GM21723 (cell line): Measurements from ENCODE around the gene FXYD5.
"Not testable (repeated sequence)": the region's sequence is repeated elsewhere in the genome, so short reads cannot be mapped to it uniquely, and the experiment has no call there.

Source experiments
- ATAC-seq: cut with Tn5 transposase; IDR thresholded peaks from one replicate; pipeline ENCODE4 v1.9.1; 2021; ENCODE audit warnings: mild to moderate bottlenecking, moderate library complexity; ENCODE audit not compliant: unreplicated experiment

FXYD5 gene

GRCh38 chr19:35119578-35120155 lies 34.9 kb upstream of the FXYD5 start:
- ATAC-seq = no peak

- ATAC-seq = no peak
Measured at GRCh38 chr19:35120492-35120891, 34.0 kb upstream of the FXYD5 start.

GRCh38 chr19:35120898-35121297 lies 33.6 kb upstream of the FXYD5 start:
- no peak for ATAC-seq

DNA sequence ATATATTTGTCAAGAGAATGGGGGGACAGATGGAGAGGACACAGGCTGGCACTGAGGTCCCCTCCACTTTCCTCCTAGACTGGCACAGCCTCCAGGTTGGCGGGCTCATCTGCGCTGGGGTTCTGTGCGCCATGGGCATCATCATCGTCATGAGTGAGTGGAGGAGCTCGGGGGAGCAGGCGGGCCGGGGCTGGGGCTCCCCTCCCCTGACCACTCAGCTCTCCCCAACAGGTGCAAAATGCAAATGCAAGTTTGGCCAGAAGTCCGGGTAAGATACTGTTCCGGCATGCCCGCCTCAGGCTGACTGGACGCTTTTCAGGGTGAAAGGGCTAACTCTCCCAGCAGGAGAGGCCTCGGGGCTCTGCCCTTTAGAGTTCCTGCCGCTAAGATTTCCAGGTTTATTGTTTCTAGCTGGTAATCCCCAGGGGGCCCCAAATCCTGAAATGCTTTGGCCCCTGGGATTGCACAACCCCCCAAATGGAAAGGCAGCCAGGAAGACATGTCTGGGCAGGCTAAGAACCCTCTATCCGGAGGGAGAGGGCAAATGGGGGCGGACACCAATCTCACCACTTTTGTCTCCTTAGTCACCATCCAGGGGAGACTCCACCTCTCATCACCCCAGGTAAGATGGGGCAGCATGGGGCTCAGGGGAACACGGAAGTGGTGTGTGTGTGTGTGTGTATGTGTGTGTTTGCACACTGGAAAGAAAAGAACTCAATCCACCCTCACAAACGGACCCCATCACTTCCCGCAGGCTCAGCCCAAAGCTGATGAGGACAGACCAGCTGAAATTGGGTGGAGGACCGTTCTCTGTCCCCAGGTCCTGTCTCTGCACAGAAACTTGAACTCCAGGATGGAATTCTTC lies 31.6 kb upstream of the FXYD5 start:
- no peak for ATAC-seq

GRCh38 chr19:35123573-35123972 lies 31.0 kb upstream of the FXYD5 start:
- no peak for ATAC-seq

DNA sequence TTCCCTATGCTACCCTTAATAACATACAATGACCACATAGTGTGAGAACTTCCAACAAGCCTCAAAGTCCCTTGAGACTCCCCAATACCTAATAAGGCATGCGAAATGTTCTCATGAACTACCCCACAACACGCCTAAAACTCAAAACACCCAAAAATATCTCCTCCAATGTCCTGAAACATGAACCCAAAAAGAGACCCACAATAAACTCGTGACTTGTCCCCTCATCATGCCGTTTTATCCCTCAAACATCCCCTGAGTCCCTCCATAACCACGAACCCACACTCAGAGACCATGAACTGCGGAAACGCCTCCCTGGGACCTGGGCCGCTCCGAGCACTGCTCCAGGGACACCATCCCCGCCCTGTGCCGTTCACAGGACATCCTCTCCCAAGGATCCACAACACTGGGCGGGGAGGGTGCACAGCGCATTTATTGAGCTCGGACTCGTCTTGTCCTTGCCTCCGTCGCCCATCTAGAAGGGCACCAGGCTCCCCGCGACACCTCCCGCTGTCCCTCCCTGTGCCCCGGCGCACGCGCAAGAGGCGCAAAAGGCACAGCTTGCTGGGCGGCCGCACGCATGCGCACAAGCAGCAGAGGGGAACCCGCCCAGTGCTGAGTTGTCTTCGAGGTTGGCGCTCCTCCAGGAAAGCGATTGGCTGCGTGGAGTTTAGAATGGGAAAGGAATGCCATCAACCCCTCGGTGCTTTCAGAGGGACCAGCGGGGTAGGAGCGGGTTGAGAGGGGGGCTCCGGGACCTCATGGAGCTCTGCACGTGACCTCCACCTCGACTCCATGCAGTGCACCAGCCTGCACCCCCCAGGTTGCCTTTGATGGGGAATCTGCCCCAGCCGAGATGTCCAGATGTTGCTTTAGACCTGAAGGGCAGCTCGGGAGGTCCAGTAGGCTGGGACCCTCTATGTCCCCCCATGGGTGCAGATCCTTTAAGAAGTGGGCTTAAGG lies 30.2 kb upstream of the FXYD5 start:
- no peak for ATAC-seq

GRCh38 chr19:35125270-35125717 lies 29.2 kb upstream of the FXYD5 start:
- no peak for ATAC-seq

- ATAC-seq = no peak
Measured at GRCh38 chr19:35125749-35126623, 28.5 kb upstream of the FXYD5 start.

DNA sequence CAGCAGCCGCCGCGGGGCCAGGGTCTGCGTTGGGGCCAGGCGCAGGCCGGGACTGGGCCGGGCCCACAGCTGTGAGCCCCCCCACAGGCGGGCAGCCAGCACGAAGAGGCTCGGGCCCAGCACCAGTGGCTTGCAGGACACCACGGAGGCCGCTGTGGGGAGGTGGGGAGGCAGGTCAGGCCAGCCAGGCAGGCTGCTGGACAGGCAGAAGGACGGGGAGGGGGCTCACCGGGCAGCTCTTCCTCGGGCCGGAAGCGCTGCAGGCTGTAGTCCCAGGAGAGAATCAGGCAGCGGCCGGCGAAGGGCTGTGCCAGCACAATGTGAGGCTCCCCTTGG lies 27.9 kb upstream of the FXYD5 start:
- ATAC-seq = no peak

GRCh38 chr19:35127871-35128270 lies 26.7 kb upstream of the FXYD5 start:
- ATAC-seq = no peak

GRCh38 chr19:35128398-35129057 lies 26.0 kb upstream of the FXYD5 start:
- ATAC-seq = no peak

DNA sequence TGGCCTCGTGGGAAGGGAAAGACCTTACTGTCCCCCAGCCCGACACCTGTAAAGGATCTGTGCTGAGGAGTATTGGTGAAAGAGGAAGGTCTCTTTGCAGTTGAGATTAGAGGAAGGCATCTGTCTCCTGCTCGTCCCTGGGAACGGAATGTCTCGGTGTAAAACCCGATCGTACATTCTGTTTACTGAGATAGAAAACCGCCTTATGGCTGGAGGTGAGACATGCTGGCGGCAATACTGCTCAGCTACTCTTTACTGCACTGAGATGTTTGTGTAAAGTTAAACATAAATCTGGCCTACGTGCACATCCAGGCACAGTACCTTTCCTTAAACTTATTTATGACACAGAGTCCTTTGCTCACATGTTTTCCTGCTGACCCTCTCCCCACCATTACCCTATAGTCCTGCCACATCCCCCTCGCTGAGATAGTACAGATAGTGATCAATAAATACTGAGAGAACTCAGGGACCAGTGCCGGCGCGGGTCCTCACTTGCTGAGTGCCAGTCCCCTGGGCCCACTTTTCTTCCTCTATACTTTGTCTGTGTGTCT lies 24.7 kb upstream of the FXYD5 start:
- ATAC-seq = not testable (repeated sequence)

- no peak for ATAC-seq
Measured at GRCh38 chr19:35130761-35131720, 23.5 kb upstream of the FXYD5 start.

- no peak for ATAC-seq
Measured at GRCh38 chr19:35132254-35132653, 22.3 kb upstream of the FXYD5 start.

- ATAC-seq = no peak
Measured at GRCh38 chr19:35133826-35134225, 20.7 kb upstream of the FXYD5 start.

DNA sequence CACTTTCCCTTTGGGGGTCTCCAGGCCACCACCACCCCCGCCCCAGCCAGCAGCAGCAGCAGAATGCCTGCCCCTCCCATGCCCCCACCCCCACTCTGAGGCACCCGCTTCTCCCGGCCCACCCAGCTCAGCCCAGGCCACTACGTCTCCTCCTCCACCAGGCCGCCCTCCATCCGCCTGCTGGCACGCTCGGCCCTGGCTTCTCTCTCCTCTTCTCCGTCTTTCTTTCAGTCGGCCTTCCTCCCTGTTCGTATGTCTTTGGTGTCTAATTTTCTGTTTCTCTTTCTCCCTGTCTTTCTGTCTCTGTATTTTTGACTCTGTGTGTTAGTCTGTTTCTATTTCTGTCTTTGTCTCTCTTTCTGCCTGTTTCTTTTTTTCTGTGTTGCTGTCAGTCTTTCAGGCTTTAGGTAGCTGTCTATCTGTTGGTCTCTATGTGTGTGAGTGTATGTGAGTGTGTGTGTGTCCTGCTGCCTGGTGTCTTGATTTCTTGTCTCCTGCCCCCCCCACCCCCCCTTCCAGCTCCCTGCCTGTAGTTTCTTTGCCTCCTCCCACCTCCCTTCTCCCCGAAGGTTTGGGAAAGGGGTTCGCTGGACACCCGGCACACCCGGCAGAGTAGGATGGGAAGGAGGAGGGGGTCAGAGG lies 19.8 kb upstream of the FXYD5 start, which contains the start of gene LGI4:
LGI4 (minus strand) TSS at position 459 of the 642 bp plus-strand sequence; CDS start at position 80, 379 bp downstream.
- no peak for ATAC-seq

DNA sequence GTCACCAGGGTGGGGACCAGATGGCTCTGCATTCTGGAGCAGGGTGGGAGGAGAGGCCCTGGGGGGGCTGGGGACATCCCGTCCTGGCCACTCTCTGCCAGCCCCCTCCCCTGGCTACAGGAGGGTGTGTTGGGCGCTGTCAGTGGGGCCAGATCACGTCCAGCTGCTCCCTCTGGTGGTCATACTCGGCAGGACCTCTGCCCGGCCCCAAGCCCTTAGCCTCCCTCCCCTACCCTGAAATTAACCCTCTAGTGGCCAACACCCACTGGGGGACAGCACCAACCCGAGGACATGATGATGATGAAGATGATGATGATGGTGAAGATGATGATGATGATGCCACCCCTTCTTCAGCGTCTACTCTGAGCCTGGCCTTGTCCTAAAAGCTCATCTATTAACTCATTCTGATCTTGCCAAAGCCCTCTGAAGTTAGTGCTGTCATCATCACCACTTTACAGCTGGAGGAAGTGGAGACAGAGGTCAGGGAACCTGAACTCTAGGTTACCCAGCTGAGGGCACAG lies 19.1 kb upstream of the FXYD5 start:
- no peak for ATAC-seq

GRCh38 chr19:35136231-35136630 lies 18.3 kb upstream of the FXYD5 start:
- ATAC-seq = no peak
